Esophagus squamous epithelium (tissue), 4 donors: ENCODE data around the gene COL27A1.

Experiments used
- CTCF ChIP-seq, 6 experiments: fragments of 450-650 bp in 4 of 6; fragments of 200-600 bp in 2 of 6; sonication (generic) in 2 of 6; IDR thresholded peaks; one replicate each; pipeline ENCODE4 v1.5.1; 2016 to 2019; ENCODE audit warnings: antibody characterized with exemption in 6 of 6, mild to moderate bottlenecking in 4 of 6, moderate library complexity in 4 of 6
- POLR2A ChIP-seq, 4 donors: fragments of 450-650 bp; IDR thresholded peaks; one replicate each; pipeline ENCODE4 v1.6.1; 2017; ENCODE audit warnings: antibody characterized with exemption in 4 of 4, mild to moderate bottlenecking in 4 of 4, moderate library complexity in 3 of 4

- TF ChIP-seq CTCF (IDR thresholded peaks at IDR 0.05): no peak
- no peak for TF ChIP-seq POLR2A (IDR thresholded peaks at IDR 0.05)
Observed at GRCh38 chr9:114342755-114343440, 187.6 kb downstream of the COL27A1 start.
